Breast epithelium (tissue), 3 donors: ENCODE results near the gene SERHL2.

Experiments used
- CTCF ChIP-seq, 3 donors: fragments of 450-650 bp; IDR thresholded peaks; one replicate each; pipeline ENCODE4 v1.5.1; 2016 to 2017; ENCODE audit warnings: antibody characterized with exemption in 3 of 3, mild to moderate bottlenecking in 3 of 3, moderate library complexity in 3 of 3
- POLR2A ChIP-seq: fragments of 450-650 bp; IDR thresholded peaks from one replicate; pipeline ENCODE4 v1.6.1; 2016; ENCODE audit warnings: antibody characterized with exemption, mild to moderate bottlenecking, moderate library complexity
- POLR2AphosphoS5 ChIP-seq, 3 donors: sonication (generic); formaldehyde crosslinking; IDR thresholded peaks; one replicate each; pipeline ENCODE4 v1.6.1; 2017; ENCODE audit warnings: antibody characterized with exemption in 3 of 3

- no peak for TF ChIP-seq CTCF (IDR thresholded peaks at IDR 0.05)
- no peak for TF ChIP-seq POLR2AphosphoS5 (IDR thresholded peaks at IDR 0.05)
- no peak for TF ChIP-seq POLR2A
These were observed 50.6 kb downstream of the SERHL2 start for GRCh38 chr22:42604403-42604802.
